ENCODE measurements around the gene FRMPD2.

The FRMPD2 gene

GRCh38 chr10:48274636-48275035 lies at the start of gene FRMPD2:
Gene FRMPD2 (minus strand): TSS chr10:48274696. CDS start chr10:48274567, 129 bp downstream.
- Histone ChIP-seq H2AFZ (ENCODE audit: low read depth, low read length) (no peak within 1 kb of the TSS), H3K4me1 (ENCODE audit: insufficient read depth, low read length) (no peaks in the 10 kb centered on the region), H3K9me3 (ENCODE audit: low read length) (no peaks in the 10 kb centered on the region), H3K4me3 (ENCODE audit: low read length) (no peak within 1 kb of the TSS), H3K36me3 (ENCODE audit: insufficient read depth, low read length) (no peaks in the 10 kb centered on the region), H3K27me3 (ENCODE audit: insufficient read depth, low read length) (no peaks in the 10 kb centered on the region)

GRCh38 chr10:48322017-48322416 lies 47.5 kb upstream of the FRMPD2 start:
- Histone ChIP-seq H3K36me3 (ENCODE audit: insufficient read depth, low read length) (peaks cover 14% of the 10 kb centered on the region), H3K4me1 (ENCODE audit: insufficient read depth, low read length) (peaks cover 6% of the 10 kb centered on the region), H2AFZ (ENCODE audit: low read depth, low read length) (no peak overlapping the region), H3K27me3 (ENCODE audit: insufficient read depth, low read length) (no peaks in the 10 kb centered on the region), H3K4me3 (ENCODE audit: low read length) (no peak overlapping the region), H3K9me3 (ENCODE audit: low read length) (peaks cover 2% of the 10 kb centered on the region)

DNA sequence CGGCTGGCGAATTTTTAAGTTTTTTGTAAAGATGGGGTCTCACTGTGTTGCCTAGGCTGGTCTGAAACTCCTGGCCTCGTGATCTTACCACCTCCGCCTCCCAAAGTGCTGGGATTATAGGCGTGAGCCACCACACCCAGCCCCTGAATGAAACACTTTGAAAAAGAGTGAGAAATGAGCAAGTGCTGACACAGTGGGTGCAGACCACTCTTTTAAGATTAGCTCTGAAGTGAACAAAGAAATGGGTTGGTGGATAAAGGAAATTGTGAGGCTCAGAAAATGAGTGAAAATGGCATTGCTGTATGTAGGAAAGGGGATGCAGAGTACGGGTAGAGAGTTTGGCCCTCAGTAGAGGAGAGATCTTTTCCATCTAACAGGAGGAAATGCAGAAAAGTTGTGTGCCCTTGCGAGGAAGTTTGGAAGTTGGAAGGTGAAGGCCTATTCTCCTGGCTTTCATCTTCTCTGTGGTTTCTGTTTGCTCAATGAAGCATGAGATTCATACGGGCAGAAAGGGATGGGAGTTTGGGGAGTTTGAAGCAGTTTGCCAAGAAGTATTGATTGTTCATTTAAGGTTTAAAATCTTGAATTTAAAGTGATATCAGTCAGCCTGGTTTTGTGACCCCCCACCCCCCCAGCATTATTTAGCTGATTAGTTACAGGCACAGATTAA lies 43.0 kb upstream of the FRMPD2 start:
- H3K4me3 ChIP-seq (ENCODE audit: low read length) = no peak overlapping the region
- peaks cover 6% of the 10 kb centered on the region for H3K4me1 ChIP-seq (ENCODE audit: insufficient read depth, low read length)
- no peaks in the 10 kb centered on the region for H3K27me3 ChIP-seq (ENCODE audit: insufficient read depth, low read length)
- no peak overlapping the region for H2AFZ ChIP-seq (ENCODE audit: low read depth, low read length)
- peaks cover 10% of the 10 kb centered on the region for H3K36me3 ChIP-seq (ENCODE audit: insufficient read depth, low read length)
- H3K9me3 ChIP-seq (ENCODE audit: low read length) = no peaks in the 10 kb centered on the region

GRCh38 chr10:48316236-48316635 lies 41.7 kb upstream of the FRMPD2 start:
- H3K27me3 ChIP-seq (ENCODE audit: insufficient read depth, low read length) = no peaks in the 10 kb centered on the region
- H3K4me3 ChIP-seq (ENCODE audit: low read length) = no peak overlapping the region

DNA sequence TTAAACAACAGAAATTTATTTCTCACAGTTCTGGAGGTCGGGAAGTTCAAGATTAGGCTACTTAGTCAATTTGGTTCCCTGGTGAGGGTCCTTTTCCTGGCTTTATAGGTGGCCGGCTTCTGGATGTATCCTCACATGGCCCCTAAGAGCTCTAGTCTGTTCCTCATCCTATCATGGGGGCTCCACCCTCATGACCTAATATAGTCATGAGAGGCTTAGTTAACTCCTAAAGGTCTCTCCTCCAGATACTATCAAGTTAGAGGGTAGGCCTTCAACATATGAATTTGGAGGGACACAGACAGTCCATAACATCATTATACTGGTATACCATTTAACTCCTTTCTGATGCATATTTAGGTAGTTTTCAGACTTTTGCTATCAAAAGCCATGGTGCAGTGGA lies 39.6 kb upstream of the FRMPD2 start:
- Histone ChIP-seq H3K9me3 (ENCODE audit: low read length) (no peaks in the 10 kb centered on the region), H3K4me3 (ENCODE audit: low read length) (no peak overlapping the region), H3K4me1 (ENCODE audit: insufficient read depth, low read length) (peaks cover 6% of the 10 kb centered on the region), H2AFZ (ENCODE audit: low read depth, low read length) (no peak overlapping the region), H3K27me3 (ENCODE audit: insufficient read depth, low read length) (no peaks in the 10 kb centered on the region), H3K36me3 (ENCODE audit: insufficient read depth, low read length) (no peaks in the 10 kb centered on the region)

More at GRCh38 chr10:48316236-48316635, 41.7 kb upstream of the FRMPD2 start:
- H3K36me3 ChIP-seq (ENCODE audit: insufficient read depth, low read length) = peaks cover 10% of the 10 kb centered on the region
- H3K9me3 ChIP-seq (ENCODE audit: low read length) = no peaks in the 10 kb centered on the region
- H2AFZ ChIP-seq (ENCODE audit: low read depth, low read length) = no peak overlapping the region
- H3K4me1 ChIP-seq (ENCODE audit: insufficient read depth, low read length) = peaks cover 6% of the 10 kb centered on the region

- Histone ChIP-seq H3K27me3 (ENCODE audit: insufficient read depth, low read length) (no peaks in the 10 kb centered on the region), H3K36me3 (ENCODE audit: insufficient read depth, low read length) (peaks cover 2% of the 10 kb centered on the region), H3K4me3 (ENCODE audit: low read length) (no peak overlapping the region), H3K4me1 (ENCODE audit: insufficient read depth, low read length) (no peaks in the 10 kb centered on the region), H2AFZ (ENCODE audit: low read depth, low read length) (no peak overlapping the region), H3K9me3 (ENCODE audit: low read length) (no peaks in the 10 kb centered on the region)
Observed at GRCh38 chr10:48309711-48310226, 35.3 kb upstream of the FRMPD2 start.

DNA sequence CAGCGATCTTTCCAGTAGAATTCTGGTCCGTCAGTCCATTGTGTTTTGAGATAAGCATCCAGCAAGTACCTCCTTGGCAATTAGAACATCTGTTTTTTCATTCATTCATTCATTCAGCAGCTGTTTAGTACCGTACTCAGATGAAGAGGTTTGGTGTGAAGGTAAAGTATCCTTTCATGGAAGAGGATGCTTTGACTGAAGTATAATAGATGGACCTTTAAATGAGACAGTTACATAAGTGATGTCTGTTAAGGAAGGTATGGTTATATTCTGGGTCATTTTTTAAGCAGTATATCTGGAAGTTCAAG lies 33.2 kb upstream of the FRMPD2 start:
- Histone ChIP-seq H3K36me3 (ENCODE audit: insufficient read depth, low read length) (peaks cover 2% of the 10 kb centered on the region), H3K4me1 (ENCODE audit: insufficient read depth, low read length) (no peaks in the 10 kb centered on the region), H2AFZ (ENCODE audit: low read depth, low read length) (no peak overlapping the region), H3K9me3 (ENCODE audit: low read length) (no peaks in the 10 kb centered on the region), H3K4me3 (ENCODE audit: low read length) (peak overlapping the region; percentile 83), H3K27me3 (ENCODE audit: insufficient read depth, low read length) (no peaks in the 10 kb centered on the region)

DNA sequence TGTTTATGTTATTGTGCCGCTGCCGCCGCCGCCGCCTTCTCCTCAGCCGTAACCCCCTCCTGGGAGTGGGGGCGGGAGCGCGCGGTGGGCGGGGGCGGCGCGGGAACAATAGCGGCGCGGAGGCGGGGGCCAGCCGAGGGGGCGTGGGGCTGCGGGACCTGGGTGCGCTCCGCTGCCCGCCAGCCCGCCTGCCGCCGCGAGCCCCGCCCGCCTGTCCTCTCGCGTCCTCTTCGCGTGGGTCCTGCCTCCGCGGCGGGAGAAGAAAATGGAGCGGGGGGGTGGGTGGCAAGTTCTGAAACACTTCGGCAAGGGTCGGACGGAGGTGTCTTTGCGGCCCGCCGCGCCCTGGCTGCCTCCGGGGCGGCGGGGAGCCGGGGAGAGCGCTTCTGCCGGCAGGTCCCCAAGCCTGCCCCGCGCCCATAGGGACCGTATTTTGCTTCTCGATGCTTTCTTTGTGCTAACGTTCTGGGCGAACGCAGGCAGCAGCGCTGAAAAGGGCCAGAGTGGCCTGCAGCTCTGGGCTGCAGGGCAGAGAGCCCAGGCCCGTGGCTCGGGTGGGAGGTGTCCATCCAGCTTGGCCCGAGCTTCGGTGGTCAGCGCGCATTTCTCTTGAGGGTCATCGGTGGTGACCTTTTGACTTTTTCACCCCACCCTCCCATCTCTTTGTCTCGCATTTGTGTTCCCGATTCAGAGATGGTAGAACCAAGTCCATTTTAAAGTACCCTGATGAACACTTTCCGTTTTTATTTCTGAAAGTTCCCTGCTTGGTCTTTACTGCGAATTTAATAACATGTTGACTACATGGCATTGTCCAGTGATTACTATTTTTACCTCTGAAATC lies 32.6 kb upstream of the FRMPD2 start:
- no peaks in the 10 kb centered on the region for H3K9me3 ChIP-seq (ENCODE audit: low read length)
- peak overlapping the region; percentile 88 for H2AFZ ChIP-seq (ENCODE audit: low read depth, low read length)
- no peaks in the 10 kb centered on the region for H3K4me1 ChIP-seq (ENCODE audit: insufficient read depth, low read length)
- peak overlapping the region; percentile 83 for H3K4me3 ChIP-seq (ENCODE audit: low read length)
- peaks cover 2% of the 10 kb centered on the region for H3K36me3 ChIP-seq (ENCODE audit: insufficient read depth, low read length)
- no peaks in the 10 kb centered on the region for H3K27me3 ChIP-seq (ENCODE audit: insufficient read depth, low read length)

GRCh38 chr10:48306265-48306869 lies 31.9 kb upstream of the FRMPD2 start, which contains the start of gene MAPK8:
Gene MAPK8 (plus strand): TSS chr10:48306677. CDS start chr10:48401661, 94,984 bp downstream.
- peak within 1 kb of the TSS; percentile 88 for H2AFZ ChIP-seq (ENCODE audit: low read depth, low read length)
- peak within 1 kb of the TSS; percentile 83 for H3K4me3 ChIP-seq (ENCODE audit: low read length)
- H3K9me3 ChIP-seq (ENCODE audit: low read length) = no peaks in the 10 kb centered on the region
- H3K4me1 ChIP-seq (ENCODE audit: insufficient read depth, low read length) = no peaks in the 10 kb centered on the region
- no peaks in the 10 kb centered on the region for H3K27me3 ChIP-seq (ENCODE audit: insufficient read depth, low read length)
- peaks cover 2% of the 10 kb centered on the region for H3K36me3 ChIP-seq (ENCODE audit: insufficient read depth, low read length)

- Histone ChIP-seq H3K4me1 (ENCODE audit: insufficient read depth, low read length) (no peaks in the 10 kb centered on the region), H2AFZ (ENCODE audit: low read depth, low read length) (peak overlapping the region; percentile 24), H3K36me3 (ENCODE audit: insufficient read depth, low read length) (peaks cover 2% of the 10 kb centered on the region), H3K4me3 (ENCODE audit: low read length) (peak overlapping the region; percentile 83), H3K9me3 (ENCODE audit: low read length) (no peaks in the 10 kb centered on the region), H3K27me3 (ENCODE audit: insufficient read depth, low read length) (no peaks in the 10 kb centered on the region)
Observed at GRCh38 chr10:48305905-48306264, 31.4 kb upstream of the FRMPD2 start.

GRCh38 chr10:48302515-48303476 lies 28.3 kb upstream of the FRMPD2 start:
- no peaks in the 10 kb centered on the region for H3K4me1 ChIP-seq (ENCODE audit: insufficient read depth, low read length)
- no peak overlapping the region for H2AFZ ChIP-seq (ENCODE audit: low read depth, low read length)
- H3K9me3 ChIP-seq (ENCODE audit: low read length) = no peaks in the 10 kb centered on the region
- H3K36me3 ChIP-seq (ENCODE audit: insufficient read depth, low read length) = no peaks in the 10 kb centered on the region
- peaks cover 9% of the 10 kb centered on the region for H3K27me3 ChIP-seq (ENCODE audit: insufficient read depth, low read length)
- H3K4me3 ChIP-seq (ENCODE audit: low read length) = no peak overlapping the region

GRCh38 chr10:48300556-48300955 lies 26.1 kb upstream of the FRMPD2 start:
- Histone ChIP-seq H3K4me1 (ENCODE audit: insufficient read depth, low read length) (no peaks in the 10 kb centered on the region), H3K27me3 (ENCODE audit: insufficient read depth, low read length) (peaks cover 13% of the 10 kb centered on the region)

More at GRCh38 chr10:48300556-48300955, 26.1 kb upstream of the FRMPD2 start:
- no peak overlapping the region for H3K4me3 ChIP-seq (ENCODE audit: low read length)
- no peaks in the 10 kb centered on the region for H3K9me3 ChIP-seq (ENCODE audit: low read length)
- no peak overlapping the region for H2AFZ ChIP-seq (ENCODE audit: low read depth, low read length)
- H3K36me3 ChIP-seq (ENCODE audit: insufficient read depth, low read length) = no peaks in the 10 kb centered on the region
